HCEC 1CT (cell line): ENCODE results near the gene ARHGEF39.
A peak's percentile ranks its signal among the peaks of the same experiment; 100 is the strongest.
"Not testable (repeated sequence)": the region's sequence is repeated elsewhere in the genome, so short reads cannot be mapped to it uniquely, and the experiment has no call there.

Source experiments
- DNase-seq: peaks from one replicate; pipeline ENCODE4 v3.0.0-alpha.2; 2017

The ARHGEF39 gene

DNA sequence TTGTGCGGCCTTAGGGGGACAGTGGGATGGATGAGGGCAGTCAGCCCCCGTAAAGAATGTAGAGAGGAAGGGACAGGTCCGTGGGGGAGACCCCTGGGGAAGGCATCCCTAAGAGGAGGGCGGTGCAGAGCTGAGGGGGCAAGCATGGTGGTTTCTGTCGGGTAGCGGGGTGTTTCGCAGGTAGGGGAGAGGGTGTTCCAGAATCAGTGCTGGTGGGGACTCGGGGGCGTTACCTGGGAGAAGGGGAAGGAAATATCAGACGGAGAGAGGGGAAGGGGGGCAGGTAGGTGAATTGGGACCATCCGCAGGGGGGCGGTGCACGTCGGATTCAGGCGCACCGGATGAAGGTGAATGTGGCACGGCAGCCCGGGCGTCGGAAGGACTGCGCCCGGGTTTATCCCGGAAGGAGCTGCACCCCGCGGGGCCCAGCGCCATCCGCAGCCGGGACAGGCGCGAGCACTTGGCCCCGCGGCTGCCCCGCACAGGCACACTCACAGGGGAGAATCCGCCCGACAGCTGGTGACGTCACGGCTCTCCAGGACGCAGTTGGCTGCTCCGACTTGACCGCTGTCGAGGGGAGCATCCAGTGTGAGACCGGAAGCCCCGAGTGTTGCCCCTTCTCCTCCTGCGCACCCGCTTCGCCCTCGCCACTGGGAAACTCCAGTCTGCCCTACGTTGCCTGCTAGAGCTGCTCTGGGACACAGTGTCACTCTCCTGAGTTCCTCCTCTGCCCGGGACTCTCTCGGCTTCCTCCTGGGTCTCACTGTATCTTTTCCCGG lies 48.1 kb downstream of the ARHGEF39 start:
- DNase-seq = no peak

DNA sequence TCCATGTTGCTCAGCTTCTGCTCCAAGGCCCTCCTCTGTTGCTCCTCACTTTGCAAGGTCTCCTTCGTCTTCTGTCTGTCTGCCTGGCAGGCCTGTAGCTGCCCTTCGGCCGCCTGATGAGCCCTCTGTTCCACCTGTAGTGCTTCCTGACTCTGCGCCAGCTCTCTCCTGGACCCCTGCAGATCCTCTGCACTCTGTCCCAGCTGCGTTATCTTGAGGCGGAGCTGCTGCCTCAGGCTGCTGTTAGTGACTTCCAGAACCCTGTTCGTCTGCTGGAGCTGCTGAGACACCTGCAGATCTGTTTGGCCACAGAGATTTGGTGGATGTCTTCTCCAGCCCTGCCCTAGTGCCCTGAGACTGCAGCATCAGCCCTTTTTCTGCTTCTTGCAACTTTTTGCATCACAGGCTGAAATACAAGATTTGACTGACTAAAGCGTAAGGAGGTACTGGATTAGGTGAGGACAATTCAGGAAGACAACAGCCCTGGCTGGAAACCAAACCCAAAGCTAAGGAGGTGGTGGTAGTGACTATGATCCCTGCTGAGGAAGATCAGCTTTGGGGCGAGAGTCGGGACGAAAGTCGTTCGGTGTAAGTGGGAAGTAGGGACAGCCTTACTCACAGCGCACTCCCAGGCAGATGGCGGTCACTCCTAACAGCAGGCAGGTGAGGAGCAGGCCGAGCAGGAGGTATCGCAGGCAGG lies 48.9 kb downstream of the ARHGEF39 start:
- DNase-seq = no peak

DNA sequence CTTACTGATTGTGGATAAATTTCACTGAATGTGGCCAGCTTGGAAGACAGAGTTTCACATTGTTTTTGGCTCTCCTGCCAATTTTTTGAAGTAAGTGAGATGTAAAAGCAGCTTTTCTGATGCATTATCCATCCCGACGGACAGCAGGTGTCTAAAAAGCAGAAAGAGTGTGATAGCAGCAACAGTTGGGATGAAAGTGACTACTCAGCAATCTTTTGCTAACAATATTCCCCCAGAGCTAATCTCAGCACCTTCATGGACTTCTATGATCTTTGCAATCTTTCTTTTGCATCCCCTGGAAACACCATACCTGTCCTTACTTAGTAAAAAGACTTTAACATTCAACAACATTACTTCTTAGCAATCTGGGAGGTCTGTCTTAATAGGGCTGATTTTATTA lies 52.2 kb downstream of the ARHGEF39 start:
- no peak for DNase-seq

DNA sequence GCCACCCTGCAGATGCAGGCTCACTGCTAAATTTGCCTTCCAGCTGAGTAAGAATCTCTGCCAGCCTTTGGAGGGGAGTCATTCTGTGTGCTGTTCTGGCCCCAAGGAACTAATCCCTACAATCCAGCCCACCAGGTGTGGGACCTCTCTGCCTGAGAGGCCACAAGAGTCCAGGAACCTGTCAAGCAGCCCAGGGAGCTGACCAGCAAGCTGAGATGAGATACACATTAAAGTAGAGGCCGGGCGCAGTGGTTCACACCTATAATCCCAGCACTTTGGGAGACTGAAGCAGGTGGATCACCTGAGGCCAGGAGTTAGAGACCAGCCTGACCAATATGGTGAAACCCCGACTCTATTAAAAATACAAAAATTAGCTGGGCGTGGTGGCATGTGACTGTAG lies 52.9 kb downstream of the ARHGEF39 start:
- not testable (repeated sequence) for DNase-seq

DNA sequence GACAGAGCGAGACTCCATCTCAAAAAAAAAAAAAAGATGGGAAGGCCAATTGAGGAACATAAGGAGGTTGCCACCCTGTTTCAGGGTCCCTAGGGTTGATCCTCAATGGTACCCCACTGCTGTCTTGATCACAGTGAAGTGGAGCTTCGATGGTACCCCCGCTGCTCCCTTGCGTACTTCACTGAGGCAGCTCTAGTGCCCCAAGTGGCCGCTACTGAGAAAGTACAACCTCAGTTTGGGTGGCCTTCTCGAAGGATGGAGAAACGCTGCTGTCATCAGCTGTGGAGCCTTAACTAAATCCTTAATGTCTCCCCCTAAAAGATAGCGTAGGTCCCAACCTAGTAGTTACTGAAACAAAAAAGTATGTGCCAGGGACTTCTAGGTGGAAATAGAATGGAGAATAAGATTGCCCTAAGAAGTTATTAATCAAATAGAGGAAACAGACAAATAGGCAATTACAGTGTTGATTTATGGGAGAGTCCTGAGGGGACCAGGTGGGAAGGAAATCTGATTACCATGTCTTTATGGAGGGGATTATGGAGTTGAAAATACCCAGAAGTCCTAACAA lies 53.7 kb downstream of the ARHGEF39 start:
- peak; percentile 35 for DNase-seq

DNA sequence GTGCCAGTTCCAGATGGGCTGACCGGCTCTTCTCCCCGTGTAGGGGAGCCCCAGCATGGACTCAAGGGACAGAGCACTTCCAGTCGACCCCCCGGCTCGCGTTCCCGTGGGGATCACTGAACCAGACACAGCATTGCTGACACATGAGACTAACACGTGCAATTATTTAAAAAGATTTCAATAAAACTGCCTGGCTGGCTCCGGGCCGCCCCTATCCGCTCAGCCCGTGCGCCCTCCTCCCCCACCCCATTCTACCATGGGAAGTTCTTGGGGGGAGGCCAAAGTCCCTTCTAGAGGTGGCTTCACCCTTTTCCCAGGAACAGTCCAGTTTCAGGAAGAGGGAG lies 55.2 kb downstream of the ARHGEF39 start:
- no peak for DNase-seq
